Stimulated activated CD4-positive, alpha-beta T cell treated with anti-CD3 and anti-CD28 coated beads, Interleukin-15, amount 100 ng/mL, for 24 hours (primary cell): Measurements from ENCODE around the gene SLC66A1.

Experiments used
- DNase-seq: peaks from one replicate; pipeline ENCODE4 v3.0.0-alpha.2; 2020

The SLC66A1 gene

DNA sequence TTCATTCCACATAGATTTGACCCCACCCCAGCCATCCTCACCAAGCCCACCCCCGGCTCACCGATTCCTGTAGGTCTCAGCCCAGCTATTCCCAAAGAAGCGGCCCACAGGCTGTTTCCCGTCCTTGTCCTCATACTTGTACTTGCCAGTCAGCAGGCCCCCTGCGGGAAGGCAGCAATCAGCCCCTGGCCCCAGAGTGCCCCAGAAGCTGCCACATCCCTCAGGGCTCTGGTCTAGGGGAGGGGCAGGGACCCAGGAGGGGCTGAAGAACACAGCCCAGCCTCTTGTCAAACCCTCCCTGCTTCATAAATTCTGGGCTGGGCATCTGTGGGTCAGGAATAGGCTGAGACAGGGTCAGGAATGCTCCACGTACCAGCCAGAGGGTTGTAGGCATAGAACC, 5.2 kb upstream of the SLC66A1 start:
- no peak for DNase-seq

DNA sequence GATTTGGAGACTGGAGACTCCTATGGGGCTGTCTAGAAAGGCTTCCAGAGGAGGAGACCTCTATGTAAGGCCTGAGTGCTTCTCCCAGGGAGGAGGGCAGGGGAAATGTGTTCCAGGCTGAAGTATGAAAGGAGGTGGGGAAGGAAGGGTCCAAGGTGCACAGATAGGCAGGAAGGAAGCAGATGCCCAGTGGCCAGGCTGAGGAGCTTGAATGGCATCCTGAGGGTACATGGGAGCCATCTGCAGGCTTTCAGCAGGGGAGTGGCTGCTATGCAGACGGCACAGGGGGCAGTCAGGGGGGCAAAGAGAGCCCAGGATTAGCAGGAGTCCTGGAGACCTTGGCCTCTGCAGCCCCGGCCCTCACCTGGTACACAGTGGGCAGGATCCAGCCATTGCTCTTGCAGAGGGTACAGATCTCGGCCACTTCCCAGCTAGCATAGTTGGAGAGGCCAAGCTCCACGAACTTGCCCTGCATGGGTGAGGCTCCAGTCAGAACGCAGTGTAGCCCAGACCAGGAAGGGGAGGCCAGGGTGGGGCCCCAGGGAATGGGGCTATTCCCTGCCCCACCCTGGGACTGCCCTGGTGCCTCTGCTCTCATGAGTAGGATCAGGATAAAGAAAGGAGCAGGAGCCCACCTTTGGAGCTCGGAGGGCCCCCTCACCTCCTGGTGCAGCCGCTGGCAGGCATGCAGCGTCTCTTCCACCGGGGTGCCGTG, 4.2 kb upstream of the SLC66A1 start:
- DNase-seq: no peak

DNA sequence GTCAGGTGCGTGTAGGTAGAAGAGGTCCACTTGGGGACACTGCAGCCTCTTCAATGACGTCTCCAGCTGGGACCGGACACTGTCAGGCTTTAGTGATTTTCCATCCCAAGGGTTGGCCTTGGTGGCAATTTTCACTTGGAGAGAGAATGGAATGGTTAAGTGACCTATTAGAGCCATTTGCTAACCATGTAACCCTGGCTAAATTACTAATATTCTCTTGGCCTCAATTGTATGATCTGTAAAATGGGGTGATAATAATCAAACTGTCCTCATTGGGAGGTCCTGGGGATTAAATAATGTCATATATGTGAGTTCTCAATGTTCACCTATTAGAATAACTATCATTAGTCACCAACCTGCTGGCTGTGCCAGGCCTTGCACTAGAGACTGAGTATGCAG, 3.6 kb upstream of the SLC66A1 start:
- no peak for DNase-seq

DNA sequence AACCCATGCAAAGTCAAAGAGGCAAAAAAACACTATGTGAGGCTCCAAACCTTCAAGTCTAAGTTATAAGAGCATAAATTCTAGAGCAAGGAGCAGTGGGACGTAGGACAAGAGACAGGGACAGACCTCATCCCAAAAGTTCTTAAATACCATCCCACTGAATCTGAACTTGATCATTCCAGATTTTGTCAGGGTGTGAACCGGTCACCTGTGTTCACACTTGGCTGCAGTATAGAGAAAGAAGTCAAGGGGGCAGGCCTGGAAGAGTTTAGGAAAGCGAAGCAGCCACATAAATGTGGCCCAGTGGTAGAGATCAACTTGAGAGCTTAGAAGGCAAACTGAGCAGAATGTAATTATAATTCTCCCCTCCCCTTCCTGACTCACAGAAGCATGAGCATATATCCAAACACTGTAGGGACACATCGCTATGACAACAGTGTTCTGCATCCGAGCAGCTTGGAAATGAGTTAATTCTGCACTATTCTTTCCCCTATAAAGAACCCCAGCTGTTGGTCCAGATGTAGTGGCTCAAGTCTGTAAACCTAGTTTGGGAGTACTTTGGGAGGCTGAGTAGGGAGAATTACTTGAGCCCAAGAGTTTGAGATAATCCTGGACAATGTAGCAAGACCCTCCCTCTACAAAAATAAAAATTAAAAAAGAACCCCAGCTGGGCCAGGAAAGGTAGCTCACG, 2.9 kb upstream of the SLC66A1 start:
- no peak for DNase-seq

DNA sequence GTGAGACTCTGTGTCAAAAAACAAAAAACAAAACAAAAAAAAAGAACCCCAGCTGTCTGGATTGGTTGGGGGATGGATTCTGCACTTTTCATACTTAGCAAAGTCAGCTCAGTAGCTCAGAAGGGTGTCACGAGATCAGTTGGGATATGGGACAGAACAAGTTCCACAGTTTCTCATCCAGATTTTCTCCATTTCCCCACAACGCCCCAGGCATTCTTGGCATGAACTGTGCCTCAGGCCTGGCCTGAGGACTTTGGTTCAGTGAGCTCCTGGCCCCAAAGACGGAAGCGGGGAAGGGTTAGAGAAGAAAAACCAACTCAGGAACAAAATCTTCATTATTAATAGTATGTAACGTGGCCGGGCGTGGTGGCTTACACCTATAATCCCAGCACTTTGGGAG, 2.1 kb upstream of the SLC66A1 start:
- DNase-seq: no peak

DNA sequence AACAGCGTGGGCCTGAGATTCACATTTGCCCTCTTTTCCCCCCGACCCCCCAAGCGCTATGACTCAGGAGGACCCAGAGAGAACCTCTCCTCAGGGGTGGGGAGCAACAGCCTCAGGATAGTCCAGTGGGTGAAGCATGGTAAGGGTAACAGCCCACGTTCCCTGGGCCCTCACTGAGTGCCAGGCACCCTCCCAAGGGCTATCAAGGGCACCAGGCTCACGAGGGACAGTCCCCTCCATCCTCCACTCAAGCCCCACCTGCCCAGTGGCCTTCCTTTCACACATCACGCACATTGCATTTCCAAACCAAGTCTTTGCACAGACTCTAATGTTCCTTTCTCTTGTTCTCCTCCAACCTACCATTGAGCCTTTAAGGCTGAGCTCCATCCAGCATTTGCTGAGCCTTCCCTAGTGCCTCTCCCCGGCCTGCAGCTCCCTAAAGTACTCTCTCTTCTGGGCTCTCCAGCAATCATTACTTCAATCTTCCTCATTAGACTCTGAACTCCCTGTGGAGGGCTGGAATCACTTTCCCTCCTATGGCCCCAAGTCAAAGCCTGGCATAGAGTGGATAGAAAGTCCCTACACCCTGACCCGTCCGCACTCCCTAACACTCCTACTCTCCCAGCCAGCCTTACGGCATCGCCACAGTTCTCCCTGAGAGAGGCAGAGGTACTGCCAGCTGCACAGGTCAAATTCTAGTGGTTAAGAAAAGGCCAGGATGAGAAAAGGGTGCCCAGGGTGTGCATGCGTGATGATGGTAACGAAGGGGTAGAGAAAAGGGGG, 1.2 kb upstream of the SLC66A1 start:
- DNase-seq: no peak

DNA sequence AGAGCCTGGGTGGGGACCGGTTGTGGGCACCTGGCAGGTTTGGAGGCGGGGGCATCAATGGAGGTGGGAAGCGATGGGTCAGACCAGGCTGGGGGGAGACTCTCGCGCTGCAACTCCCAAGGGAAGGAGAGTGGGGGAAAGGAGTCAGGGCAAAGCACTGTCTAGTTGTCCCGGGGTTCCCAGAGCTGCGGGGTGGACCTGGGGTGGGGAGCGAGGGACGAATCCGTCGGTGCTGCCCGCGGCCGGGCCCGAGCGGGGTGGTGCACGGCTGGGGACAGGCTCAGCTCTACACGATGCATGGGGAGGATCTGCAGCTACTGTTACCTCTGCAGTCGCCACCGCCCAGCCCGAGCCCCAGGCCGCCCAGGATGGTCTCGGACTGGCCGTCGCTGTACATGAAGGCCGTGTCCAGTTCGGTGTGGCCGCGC, 609 bp upstream of the SLC66A1 start:
- DNase-seq: peak; percentile 32

DNA sequence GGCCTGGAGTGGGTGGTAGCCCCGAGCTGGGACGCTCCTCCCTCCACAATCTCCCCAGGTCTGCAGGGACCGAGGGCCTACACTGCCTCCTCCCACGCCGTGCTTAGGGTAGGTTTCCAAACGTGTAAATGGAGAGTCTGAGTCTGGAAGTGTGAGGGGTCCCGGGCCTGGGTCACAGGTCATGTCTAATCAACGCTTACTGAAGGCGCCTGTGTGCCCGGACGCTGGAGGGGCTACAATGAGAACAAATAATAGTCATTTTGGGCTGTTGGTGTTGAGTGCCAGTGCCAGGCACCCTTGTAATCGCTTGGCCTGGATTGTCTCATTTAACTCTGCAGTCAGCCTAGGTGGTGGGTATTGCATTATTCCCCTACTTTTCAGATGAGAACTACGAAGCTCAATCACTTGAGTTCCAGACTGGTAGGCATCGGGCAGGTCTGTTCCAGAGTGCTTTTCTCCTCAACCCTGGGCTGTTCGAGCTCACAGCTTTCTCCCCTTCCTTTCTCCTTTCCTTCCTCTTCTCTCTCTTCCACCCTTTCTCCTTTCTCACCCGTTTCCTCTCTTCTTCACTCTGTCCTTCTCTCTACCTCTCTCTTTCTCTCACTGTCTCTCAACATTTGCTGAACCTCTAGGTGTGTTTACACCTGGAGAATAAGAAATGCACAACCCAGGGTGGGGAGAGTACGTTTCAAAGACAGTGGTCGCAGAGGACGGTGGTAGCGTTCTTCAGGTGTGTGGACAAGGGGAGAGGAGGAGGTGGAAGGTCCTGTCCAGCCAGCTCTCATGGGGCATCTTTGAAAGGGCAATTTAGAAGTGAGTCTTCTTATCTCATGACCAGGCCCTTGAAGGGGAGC, 883 bp downstream of the SLC66A1 start:
- DNase-seq: no peak

DNA sequence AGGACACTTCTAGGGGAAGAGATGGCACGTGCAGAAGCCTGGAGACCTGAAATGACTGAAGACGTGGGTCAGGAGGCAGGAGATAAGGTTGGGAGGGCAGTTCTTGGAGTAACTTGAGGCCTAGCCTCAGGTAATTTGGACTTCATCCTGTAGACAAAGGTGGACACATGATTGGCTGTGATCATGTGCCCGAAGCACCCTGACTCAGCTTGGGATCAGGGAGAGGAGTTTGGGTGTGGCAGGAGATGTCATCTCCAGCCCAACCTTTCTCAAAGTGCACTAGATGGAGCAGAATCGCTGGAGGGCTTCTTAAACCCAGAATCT, 1.5 kb downstream of the SLC66A1 start:
- DNase-seq: no peak

DNA sequence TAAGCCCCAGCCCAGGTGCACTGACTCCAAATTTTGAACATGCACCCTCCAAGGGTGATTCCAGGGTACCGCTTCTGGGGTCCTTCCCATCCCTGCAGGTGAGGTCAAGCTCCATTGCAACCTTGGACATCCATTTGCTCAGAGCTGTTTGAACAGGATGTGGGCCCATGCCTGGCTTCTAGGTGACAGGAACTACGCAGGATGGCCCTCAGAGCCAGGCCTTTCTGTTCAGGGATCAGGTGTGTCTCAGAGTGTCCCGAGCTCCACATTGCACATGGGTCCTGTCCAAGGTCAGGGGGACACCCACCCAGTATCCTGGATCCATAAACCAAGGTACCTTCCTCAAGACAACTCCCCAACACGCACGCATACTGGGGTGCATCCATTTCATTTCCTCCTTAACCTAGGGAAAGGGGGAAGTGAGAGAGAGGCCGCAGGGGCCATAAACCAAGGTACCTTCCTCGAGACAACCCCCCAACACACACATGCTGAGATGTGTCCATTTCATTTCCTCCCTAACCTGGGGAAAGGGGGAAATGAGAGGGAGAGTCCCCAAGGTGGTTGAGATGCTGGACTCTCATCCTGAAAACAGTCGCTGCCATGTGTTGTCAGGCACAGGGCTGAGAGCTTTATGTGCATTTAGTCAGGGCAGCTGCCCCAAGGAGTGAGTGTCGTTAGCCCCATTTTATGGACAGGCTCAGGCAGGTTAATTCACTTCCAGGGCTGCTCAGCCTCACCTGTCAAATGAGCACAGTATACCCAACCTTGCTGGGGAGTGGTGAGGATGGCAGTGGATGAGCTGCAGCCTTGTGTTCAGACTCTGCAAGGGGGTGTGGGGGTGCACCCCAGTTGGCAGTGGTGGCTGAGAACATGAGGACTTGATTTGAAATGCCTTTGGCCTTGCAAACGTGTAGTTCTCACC, 2.1 kb downstream of the SLC66A1 start:
- no peak for DNase-seq

DNA sequence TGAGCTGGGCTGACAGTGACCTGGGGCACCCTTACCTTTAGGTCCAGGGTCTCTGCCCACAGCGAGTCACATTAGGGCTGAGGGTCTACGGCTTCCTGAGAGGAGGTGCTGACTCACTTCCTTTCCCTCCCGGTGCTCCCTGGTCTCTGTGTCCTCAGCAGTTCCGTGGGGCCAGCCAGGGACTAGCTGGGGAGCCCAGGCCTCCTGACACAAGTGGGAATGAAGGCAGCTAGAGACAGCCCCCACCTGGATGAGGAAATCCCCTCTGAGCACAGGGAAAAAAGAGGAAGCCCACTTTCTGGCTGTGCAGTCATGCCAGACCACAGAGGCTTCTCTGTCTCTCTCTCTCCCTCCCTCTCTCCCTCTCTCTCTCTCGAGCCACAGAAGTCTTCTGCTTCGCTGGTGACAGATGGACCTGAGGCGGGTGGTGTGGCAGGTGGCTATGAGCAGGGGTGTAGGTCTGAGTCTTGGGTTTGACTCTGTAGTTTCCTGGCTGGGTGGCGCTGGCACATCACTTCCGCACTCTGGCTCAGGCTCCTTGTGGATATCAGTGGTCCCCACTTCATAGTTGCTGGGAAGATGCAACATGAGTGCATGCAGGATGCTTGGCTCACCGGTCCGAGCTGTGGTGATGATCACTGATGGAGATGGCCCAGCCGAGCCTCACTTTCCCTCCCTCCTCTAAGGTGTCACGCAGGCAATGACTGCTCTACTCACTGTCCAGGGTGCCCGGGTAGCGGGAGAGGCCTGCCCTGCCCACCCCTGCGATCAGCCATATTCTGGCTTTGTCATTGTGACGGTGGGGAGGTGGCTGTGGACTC, 3.5 kb downstream of the SLC66A1 start:
- no peak for DNase-seq

DNA sequence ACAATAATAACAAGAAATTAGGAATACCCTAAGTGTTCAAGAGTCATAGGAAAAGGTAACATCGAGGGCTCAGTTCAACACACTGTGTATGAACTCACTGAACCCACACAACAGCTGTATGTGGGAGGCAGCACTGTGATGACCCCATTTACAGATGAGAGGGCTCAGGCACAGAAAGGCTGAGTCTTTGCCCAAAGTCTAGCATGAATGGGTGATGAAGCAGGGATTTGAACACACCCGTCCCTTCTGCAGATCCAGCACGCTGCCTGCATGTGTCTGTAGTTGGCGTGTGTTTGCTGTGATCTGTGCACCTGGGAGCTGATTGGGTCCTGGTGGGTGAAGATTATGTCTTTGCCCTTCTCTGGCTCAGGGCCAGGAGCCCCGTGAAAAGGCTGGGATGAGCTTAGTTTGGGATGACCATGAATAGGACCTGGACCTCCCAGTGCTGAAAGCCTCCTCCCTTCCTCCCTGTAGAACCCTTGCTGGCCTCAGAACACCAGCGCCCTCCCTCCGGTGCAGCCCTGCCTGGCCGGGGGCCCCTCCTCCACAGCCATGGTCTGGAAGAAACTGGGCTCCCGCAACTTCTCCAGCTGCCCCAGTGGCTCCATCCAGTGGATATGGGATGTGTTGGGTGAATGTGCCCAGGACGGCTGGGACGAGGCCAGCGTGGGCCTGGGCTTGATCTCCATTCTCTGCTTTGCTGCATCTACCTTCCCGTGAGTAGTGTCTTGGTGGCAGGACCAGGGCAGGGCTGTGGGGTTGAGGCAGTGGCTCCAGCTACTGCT, 5.2 kb downstream of the SLC66A1 start:
- DNase-seq: no peak

DNA sequence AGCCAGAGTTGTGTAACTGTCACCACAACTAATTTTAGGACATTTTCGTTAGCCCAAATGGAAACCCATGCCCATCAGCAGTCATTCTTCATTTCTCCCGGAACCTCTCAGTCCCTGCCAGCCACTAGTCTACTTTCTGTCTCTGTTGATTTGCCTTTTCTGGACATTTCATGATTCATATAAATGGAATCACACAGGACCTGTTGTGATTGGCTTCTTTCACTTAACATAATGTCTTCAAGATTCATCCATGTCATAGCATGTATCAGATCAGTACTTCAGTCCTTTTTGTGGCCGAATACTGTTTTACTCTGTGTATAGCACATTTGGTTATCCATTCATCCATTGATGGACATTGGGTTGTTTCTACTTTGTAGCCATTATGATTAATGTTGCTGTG, 7.1 kb downstream of the SLC66A1 start:
- DNase-seq: no peak

DNA sequence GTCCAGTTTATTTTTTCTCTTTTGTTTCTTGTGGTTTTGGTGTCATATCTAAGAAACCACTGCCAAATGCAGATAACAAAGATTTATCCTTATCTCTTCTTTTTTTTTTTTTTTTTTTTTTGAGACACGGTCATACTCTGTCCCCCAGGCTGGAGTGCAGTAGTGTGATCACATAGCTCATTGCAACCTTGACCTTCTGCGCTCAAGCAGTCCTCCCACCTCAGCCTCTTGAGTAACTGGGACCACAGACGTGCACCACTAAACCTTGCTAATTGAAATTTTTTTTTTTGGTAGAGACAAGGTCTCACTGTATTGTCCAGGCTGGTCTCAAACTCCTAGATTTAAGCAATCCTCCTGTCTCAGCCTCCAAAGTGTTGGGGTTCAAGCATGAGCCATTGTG, 8.9 kb downstream of the SLC66A1 start:
- DNase-seq: no peak

DNA sequence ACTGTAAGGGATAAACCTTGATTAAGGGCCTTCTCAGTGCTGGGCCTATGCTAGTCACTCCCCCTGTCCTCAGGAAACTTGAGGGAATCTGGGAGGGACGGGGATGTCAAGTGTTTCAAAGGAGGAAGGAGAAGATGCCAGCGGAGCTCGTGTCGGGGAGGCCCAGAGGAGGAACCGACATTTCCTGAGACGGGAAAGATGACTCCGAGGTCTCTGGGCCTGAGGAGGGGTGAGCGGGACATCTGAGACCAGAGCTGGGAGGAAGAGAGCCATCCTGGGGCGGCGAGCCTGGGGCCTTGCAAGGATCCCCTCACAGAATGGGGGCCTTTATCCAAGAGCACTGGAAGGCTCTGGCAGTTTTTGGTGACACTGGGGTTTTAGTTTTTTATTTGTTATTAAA, 10.4 kb downstream of the SLC66A1 start:
- no peak for DNase-seq

DNA sequence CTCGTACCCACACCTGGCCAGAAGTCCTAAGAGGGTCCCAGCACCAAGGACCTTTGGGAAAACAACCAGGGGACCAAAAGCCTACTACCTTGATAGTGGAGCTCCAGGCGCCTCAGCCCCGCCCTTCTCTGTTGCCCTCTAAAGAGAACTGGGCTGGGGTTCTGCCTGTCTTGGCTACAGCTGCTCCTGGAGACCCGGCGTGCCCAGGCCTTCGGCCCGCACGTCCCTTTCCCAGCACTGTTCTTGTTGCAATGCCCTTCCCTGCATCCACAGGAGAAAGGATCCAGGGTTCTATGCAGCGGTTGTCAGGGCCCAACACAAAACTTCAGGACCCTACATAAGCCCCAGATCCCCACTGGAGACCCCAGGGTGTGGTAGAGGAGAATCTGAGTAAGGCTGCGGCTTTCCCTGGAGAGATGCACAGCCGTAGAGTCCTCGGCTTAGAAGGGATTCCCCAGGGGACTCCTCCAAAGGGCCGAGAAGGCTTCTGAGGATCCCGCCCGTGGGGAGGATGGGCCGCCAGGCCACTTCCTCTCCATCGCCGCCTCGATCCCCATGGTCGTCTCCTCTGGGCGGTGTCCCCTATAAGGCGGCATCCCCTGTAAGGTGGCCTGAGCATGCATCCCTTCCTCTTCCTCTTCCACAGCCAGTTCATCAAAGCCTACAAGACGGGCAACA, 12.0 kb downstream of the SLC66A1 start:
- DNase-seq: no peak

DNA sequence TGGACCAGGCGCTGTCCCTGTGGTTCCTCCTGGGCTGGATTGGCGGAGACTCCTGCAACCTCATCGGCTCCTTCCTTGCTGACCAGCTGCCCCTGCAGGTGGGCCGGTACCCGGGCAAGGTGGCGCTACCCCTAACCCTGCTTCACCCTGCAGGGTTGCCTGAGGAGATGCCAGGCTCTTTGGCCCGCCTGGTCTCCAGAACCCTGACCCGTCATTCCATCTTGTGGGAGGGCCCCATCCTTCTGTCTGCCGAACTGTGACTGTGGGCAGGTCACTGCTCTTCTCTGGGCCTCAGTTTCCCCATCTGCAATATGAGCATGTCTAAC, 12.5 kb downstream of the SLC66A1 start:
- no peak for DNase-seq

DNA sequence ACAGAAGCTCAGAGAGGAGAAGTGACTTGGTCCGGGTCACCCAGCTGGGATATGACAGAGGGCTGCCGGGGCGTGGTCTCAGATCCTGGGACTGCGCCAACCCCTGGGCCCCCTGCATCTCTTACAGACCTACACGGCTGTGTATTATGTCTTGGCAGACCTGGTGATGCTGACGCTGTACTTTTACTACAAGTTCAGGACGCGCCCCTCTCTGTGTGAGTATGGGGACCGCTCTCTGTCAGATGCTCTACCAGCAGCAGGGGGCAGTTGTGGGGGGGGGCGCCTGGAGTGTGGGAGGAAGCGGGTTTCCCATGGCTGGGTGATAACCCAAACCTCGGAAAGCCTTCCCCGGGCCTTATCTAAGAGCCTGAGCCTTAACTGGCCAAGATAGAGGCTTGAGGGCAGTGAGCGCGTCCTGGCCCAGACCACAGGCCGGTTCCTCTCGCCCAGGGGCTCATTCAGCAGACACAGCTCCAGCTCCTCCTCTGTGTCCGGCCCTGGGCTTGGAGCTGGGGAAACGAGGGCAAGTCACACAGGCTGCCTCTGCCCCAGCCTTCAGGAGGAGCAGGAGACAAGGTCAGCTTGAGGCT, 13.3 kb downstream of the SLC66A1 start:
- DNase-seq: no peak

DNA sequence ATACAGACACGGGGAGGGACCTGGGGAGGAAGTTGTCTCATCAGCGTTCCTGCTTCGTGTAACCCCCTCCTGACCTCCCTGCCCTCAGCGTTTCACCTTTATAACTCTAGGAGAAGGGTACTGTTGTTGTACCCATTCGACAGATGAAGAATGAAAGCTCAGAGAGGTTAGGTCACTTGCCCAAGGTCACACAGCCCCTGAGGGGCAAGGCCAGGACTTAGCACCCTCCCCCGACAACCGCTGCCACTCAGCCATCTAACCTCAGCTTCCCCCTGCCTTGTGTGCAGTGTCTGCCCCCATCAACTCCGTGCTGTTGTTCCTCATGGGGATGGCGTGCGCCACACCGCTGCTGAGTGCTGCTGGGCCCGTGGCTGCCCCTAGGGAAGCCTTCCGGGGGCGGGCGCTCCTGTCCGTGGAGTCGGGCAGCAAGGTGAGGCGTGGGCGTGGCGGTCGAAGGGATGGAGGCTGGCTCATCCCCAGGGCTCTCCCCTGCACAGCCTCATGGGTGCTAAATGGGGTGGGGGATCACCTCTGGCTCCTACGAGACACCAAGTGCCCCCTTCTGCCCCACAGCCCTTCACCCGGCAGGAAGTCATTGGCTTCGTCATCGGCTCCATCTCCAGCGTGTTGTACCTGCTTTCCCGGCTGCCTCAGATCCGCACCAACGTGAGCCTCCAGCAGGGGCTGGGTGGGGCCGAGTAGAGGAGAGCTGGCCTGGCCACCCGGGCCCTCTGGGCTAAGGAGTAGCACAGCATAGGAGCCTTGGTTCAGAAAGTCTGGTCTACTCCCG, 14.0 kb downstream of the SLC66A1 start:
- DNase-seq: no peak
